ENCODE results near the gene RAP1GAP2.
"Not testable (repeated sequence)": the region's sequence is repeated elsewhere in the genome, so short reads cannot be mapped to it uniquely, and the experiment has no call there.

Gene RAP1GAP2

DNA sequence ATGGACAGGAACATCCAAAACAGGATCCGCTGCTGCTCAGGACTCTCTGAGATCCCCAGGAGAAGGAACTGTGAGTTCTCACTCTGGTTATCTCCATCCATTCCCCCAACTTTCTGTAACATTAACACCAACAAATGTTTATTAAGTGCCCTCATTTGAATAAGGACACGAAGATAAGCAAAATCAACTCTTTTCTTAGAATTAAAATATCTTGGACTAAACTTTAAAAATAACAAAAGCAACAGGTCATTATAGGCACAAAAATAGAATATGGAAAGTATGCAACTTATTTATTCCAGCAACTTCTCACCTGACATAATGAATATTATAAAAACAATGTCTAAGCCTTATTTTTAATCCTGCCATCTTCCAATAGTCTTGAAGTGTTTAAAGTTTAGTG is 267.3 kb downstream of the RAP1GAP2 start, which contains the start of gene OR1D5:
TSS of gene OR1D5 (minus strand) at position 101 of the 400 bp plus-strand sequence. CDS start at position 101, 0 bp downstream.
- not testable (repeated sequence) for DNase-seq

DNA sequence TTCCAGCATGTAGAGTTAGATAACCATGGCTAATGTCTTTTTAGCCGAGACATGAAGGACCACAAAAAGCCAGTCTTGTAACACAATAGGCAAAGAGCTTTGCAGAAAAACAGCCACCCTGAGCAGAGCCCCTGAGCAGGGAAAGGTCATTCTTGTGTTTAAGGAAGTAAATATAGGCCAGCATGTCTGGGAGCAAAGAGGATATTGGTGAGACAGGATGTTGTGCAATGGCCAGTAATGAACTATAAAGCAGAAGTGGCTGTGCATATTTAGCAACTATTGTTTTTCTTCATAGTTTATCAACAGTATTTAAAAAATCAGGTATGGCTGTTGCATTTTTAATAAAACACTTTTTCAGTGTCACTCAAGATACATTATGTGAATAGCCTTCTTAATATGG is 269.0 kb downstream of the RAP1GAP2 start:
- DNase-seq: not testable (repeated sequence)

DNA sequence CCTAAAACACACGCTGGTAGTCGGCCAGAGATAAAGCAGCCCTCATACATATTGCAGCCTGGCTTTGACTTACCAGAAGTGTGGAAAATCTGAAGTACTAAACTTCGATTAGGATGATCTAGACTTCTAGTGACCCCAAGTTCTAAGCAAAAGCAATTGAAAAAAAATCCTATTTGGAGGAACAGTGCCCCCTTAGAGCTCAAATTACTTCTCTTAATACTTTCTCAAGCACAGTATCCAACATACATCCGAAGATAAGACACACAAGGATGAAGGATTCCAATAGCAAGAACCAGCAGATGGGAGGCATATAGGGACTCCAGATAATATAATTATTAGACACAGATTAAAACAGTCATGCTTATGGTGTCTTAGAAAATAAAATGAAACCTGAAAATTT is 277.6 kb downstream of the RAP1GAP2 start:
- DNase-seq: not testable (repeated sequence)
